ENCODE data around the gene TOGARAM2.

- TF ChIP-seq, protein P1, sequence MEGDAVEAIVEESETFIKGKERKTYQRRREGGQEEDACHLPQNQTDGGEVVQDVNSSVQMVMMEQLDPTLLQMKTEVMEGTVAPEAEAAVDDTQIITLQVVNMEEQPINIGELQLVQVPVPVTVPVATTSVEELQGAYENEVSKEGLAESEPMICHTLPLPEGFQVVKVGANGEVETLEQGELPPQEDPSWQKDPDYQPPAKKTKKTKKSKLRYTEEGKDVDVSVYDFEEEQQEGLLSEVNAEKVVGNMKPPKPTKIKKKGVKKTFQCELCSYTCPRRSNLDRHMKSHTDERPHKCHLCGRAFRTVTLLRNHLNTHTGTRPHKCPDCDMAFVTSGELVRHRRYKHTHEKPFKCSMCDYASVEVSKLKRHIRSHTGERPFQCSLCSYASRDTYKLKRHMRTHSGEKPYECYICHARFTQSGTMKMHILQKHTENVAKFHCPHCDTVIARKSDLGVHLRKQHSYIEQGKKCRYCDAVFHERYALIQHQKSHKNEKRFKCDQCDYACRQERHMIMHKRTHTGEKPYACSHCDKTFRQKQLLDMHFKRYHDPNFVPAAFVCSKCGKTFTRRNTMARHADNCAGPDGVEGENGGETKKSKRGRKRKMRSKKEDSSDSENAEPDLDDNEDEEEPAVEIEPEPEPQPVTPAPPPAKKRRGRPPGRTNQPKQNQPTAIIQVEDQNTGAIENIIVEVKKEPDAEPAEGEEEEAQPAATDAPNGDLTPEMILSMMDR (IDR thresholded peaks at IDR 0.05) = no peak
- TF ChIP-seq ZFX (IDR thresholded peaks at IDR 0.05; ENCODE audit: borderline replicate concordance) = no peak
These were observed 40.8 kb downstream of the TOGARAM2 start for GRCh38 chr2:29021886-29022285.

Measured in 22Rv1 (cell line).